H7 (cell line): ENCODE results near the gene UNC5CL. TPM values are rescaled to one million over a fixed set of nuclear protein-coding genes. Genes with fewer than 3 reads are reported as not detected.
"Not testable (repeated sequence)": the region's sequence is repeated elsewhere in the genome, so short reads cannot be mapped to it uniquely, and the experiment has no call there.

ENCODE experiments used
- DNase-seq: peaks from one replicate; pipeline ENCODE4 v3.0.0; 2012
- H3K27me3 ChIP-seq: 2 replicates; pipeline ENCODE4 v1.6.0; 2011; ENCODE audit warnings: mild to moderate bottlenecking, low read length; ENCODE audit not compliant: control insufficient read depth, insufficient read depth
- H3K36me3 ChIP-seq: replicated peaks from 2 replicates; pipeline ENCODE4 v1.5.1; 2011; ENCODE audit warnings: low read length; ENCODE audit not compliant: control insufficient read depth, insufficient read depth
- H3K4me3 ChIP-seq: 2 replicates; pipeline ENCODE4 v1.5.1; 2011; ENCODE audit warnings: low read depth, mild to moderate bottlenecking, control low read depth, low read length, moderate library complexity; ENCODE audit not compliant: insufficient read depth
- total RNA-seq: library from RNA; depleted of rRNA; stranded (reverse); fragments of >200 nt; shearing (Covaris generic); gene quantifications from 2 replicates; pipeline ENCODE4 v1.2.3, GENCODE V29; 2014

UNC5CL gene
- total RNA-seq, 1 experiment from 2014 or later = 4.2 TPM

DNA sequence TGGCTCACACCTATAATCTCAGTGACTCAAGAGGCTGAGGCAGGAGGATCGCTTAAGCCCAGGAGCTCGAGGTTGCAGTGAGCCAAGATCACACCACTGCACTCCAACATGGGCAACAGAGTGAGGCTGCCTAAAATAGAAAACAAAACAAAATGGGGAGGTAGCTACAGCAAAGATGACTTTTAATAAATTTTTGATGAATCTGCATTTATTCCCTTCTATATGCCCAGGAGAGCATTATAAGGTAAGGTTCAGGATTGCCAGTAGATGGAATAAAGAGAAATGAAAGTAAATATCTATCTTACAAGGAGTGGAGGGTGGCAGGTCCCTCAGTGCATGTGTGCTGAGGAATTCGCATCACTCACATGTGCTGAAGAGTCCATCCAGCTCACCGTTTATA lies 24.2 kb downstream of the UNC5CL start:
- H3K36me3 ChIP-seq = no peaks in the 10 kb centered on the region
- H3K27me3 ChIP-seq = no peaks in the 10 kb centered on the region
- no peak overlapping the region for H3K4me3 ChIP-seq
- no peak for DNase-seq

DNA sequence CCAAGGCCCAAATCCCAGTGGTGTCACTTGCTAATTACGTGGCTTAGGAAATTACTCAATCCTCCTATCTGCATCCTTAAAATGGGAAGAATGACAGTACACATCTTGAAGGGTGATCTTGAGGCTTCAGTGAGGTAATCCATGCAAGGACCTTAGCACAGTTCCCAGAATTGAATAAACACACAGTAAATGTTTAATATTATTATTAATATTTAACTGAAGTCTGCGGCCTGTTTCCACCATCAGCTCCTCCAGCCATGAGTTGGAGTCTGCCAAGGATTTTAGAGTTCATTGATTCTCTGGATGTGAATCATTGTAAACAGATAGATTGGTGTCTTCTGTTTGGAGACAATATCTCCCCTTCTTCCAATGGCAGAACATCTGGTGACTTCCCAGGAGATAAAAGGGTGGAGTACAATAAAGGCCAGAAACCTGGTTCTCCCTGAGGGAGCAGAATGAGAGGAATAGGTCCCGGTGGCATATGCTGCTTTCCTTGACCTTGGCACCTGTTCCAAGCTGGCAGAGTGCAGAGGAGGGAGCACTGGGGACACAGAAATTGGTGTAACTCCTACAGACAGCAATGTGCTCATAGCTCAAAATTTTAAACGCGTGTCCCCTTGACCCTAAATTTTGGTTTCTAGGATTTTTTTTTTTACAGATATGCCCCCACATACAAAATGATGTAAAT lies 25.4 kb downstream of the UNC5CL start:
- Histone ChIP-seq H3K27me3 (no peaks in the 10 kb centered on the region), H3K4me3 (no peak overlapping the region), H3K36me3 (no peaks in the 10 kb centered on the region)
- no peak for DNase-seq

DNA sequence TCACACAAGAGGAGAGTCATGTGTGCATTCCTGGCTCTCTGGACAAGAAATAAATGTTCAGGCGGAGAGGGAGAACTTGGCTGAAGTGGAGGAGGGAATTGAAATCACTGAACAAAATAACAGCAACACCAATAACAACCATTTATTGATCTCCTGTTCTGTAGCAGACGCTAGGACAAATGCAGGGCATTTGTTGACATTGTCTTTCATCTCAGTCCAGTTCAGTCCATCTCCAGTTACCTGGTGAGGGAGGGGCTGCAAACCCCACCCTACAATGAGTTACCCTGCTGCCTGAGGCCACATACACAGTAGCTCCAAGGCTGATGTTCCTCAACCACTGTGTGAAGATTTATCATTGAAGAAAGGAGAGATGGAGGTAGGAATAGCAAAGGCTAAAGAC lies 27.3 kb downstream of the UNC5CL start:
- no peak for DNase-seq
- Histone ChIP-seq H3K27me3 (no peaks in the 10 kb centered on the region), H3K4me3 (no peak overlapping the region), H3K36me3 (no peaks in the 10 kb centered on the region)

DNA sequence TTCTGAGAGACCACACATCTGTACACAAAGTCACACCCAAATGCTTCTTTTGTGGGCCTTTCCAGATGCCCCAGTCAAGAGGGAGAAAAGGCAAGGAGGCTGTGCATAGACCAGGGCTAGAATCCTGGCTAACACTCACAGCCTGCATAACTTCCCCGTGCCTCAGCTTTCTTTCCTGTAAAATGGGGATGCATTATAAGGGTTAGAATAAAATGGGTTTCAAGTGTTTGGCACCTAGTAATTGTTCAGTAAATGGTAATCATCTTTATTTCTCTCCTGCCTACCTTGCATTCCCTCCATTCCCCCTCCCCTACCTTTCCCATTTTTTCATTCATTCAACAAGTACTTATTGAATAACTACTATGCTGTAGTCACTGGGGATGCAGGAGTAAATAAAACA lies 29.4 kb downstream of the UNC5CL start:
- H3K27me3 ChIP-seq = no peaks in the 10 kb centered on the region
- H3K4me3 ChIP-seq = no peak overlapping the region
- no peaks in the 10 kb centered on the region for H3K36me3 ChIP-seq
- DNase-seq = no peak

DNA sequence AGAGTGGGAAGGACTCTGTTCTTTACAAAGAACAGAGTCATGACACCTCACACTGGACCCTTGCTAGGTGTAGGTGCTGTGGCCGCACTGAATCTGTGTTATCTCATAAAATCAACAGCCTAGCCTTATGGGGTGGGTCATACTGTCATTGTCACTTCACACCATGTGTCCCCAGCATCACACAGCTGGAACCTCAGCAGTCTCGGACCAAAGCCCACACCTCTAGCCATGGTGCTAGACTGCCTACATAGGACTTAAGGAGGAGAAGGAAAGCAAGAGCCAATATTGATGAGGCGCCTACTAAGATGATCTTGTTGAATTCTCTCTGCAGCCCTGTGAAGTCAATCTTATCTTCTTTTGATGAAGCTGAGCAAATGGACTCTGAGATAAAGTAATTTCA lies 31.0 kb downstream of the UNC5CL start:
- no peak for DNase-seq

GRCh38 chr6:41006980-41007379 lies 32.0 kb downstream of the UNC5CL start:
- not testable (repeated sequence) for H3K4me3 ChIP-seq, H3K36me3 ChIP-seq, H3K27me3 ChIP-seq, DNase-seq

More for the DNA sequence above, 31.0 kb downstream of the UNC5CL start:
- Histone ChIP-seq H3K4me3 (no peak overlapping the region), H3K27me3 (no peaks in the 10 kb centered on the region), H3K36me3 (no peaks in the 10 kb centered on the region)

DNA sequence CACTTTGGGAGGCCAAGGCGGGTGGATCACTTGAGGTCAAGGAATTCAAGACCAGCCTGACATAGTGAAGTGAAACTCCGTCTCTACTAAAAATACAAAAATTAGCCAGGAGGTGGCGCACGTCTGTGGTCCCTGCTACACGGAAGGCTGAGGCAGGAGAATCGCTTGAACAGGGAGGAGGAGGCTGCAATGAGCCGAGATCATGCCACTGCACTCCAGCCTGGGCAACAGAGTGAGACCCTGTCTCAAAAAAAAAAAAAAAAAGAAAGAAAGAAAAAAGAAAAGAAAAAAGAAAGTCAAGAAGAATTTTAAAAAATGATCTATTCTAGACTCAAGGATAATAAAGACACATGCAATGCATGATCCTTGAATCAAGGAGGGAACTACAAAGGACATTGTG lies 32.8 kb downstream of the UNC5CL start:
- not testable (repeated sequence) for H3K4me3 ChIP-seq, DNase-seq, H3K27me3 ChIP-seq, H3K36me3 ChIP-seq

GRCh38 chr6:41002168-41002567 lies 36.9 kb downstream of the UNC5CL start:
- Histone ChIP-seq H3K4me3 (no peak overlapping the region), H3K27me3 (no peaks in the 10 kb centered on the region), H3K36me3 (no peaks in the 10 kb centered on the region)
- DNase-seq = no peak

GRCh38 chr6:41000248-41000647 lies 38.8 kb downstream of the UNC5CL start:
- no peaks in the 10 kb centered on the region for H3K36me3 ChIP-seq
- H3K27me3 ChIP-seq = no peaks in the 10 kb centered on the region
- H3K4me3 ChIP-seq = no peak overlapping the region
- DNase-seq = no peak

GRCh38 chr6:40999569-40999968 lies 39.5 kb downstream of the UNC5CL start:
- DNase-seq = peak; percentile 42

DNA sequence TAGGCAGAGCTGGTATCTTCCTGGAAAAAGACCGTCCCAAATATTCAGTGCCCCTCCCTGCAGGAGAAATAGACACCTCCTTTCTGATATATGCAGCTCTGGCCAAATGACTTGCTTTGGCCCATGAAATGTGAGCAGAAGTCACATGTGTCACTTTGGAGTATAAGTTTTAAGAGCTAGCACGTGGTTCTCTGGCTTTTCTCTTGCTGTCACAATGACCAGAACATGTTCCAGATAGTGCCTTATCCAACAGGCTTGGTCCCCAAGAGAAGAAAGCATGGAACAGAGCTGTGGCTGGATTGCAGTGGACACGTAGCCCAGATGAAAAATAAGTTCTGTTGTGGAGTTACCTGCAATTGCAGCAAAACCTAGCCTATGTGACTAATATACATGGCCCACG lies 40.4 kb downstream of the UNC5CL start:
- H3K27me3 ChIP-seq = no peaks in the 10 kb centered on the region
- no peak for DNase-seq
- no peak overlapping the region for H3K4me3 ChIP-seq
- H3K36me3 ChIP-seq = no peaks in the 10 kb centered on the region

More at GRCh38 chr6:40999569-40999968, 39.5 kb downstream of the UNC5CL start:
- Histone ChIP-seq H3K36me3 (no peaks in the 10 kb centered on the region), H3K4me3 (no peak overlapping the region), H3K27me3 (no peaks in the 10 kb centered on the region)

GRCh38 chr6:40997234-40997957 lies 41.6 kb downstream of the UNC5CL start:
- Histone ChIP-seq H3K4me3 (no peak overlapping the region), H3K36me3 (no peaks in the 10 kb centered on the region), H3K27me3 (no peaks in the 10 kb centered on the region)
- DNase-seq = peak; percentile 58

- Histone ChIP-seq H3K4me3 (no peak overlapping the region), H3K36me3 (no peaks in the 10 kb centered on the region), H3K27me3 (no peaks in the 10 kb centered on the region; the same call in 1 of the 2 replicates)
- no peak for DNase-seq
Measured at GRCh38 chr6:40996591-40997233, 42.3 kb downstream of the UNC5CL start.

DNA sequence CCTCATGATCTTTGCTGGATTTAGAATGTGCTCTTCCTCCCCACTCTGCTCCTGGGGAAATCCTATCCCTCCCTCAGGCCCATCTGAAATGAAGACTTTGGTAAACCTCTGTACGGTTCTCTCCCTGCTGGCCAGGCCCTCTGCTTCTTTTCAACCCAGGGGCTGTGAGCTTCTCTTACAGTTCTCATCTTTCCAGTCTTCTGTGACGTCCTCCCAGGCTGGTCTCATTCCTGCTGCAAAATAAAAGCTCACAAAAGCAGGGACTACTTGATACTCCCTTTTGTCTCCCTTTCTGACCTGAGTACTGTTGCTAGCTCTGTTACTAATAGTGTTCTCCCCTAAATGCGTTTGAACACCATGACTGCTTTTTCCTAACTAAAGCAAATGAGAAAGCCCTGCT lies 46.3 kb downstream of the UNC5CL start:
- DNase-seq = no peak
- no peaks in the 10 kb centered on the region for H3K36me3 ChIP-seq
- H3K4me3 ChIP-seq = no peak overlapping the region
- no peaks in the 10 kb centered on the region; the same call in 1 of the 2 replicates for H3K27me3 ChIP-seq

- H3K36me3 ChIP-seq = no peaks in the 10 kb centered on the region
- no peaks in the 10 kb centered on the region; the same call in 1 of the 2 replicates for H3K27me3 ChIP-seq
- no peak overlapping the region for H3K4me3 ChIP-seq
- no peak for DNase-seq
Measured at GRCh38 chr6:40990301-40990700, 48.7 kb downstream of the UNC5CL start.
